ENCODE measurements around the gene KRT80.

The KRT80 gene

DNA sequence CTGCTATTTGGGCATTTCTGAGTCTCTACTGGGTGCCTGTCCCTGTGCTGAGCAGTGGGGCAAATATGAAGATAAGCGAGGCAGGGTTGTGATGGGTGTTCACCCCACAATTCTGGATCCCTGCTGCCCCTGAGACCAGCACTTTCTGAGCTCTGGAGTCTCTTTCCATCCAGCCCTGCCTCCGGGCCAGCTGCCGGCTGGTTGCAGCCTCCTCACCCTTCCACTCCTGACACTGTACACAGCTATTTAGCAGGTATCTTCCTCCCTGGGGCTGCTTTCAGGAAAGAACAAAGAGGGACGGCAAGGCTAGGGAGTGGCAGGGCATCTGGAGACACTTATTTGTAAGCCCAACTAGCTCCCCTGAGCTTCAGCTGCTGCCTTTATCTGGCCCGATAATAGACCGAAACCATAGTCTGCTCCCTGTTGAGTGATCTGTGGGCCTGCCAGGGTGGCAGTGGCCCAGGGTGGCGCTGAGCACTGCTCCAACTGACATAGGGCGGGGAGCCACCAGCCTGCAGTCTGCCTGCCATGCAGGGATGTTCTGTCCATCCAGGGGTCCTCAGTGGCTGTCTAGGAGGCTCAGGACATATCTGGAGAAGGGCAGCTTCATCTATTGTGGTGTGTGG, 7.6 kb upstream of the KRT80 start:
- no peak for DNase-seq

DNA sequence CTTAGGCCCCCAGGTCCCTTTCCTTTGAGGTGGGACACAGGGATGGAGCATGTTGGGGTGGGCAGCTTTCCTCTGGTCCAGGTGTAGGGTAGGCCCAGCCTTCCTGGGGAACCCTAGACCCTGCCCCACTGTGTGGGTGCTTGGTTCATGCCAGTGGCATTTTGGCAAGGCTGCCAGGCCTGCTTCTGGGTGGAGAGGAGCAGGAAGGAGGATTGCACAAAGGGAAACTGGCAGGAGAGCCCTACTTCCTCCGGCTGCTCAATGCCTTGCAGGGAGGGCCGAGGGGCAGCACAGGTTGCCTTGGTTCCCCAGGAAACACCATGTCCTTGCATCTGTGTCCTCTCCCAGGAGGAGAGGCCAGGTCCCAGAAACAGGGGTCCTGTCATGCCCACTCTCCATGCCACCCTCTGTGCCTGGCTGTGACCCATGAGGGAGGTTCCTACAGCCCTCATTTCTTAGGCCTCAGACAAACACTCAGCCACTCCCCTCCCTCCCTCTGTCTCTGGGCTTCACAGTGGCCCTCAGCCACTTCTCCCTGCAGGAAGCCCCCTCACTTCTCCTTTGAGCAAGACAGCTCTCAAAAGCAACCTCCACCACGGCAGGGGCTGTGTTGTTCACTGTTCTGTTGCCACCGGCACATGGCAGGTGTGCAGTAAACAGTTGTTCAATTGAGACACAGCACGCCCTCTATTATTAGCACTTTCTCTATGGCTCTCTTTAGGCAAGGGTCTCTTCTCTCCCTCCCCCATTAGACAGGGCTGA, 6.8 kb upstream of the KRT80 start:
- DNase-seq: peak in 2 of 58 donors; percentile 18 to 41

DNA sequence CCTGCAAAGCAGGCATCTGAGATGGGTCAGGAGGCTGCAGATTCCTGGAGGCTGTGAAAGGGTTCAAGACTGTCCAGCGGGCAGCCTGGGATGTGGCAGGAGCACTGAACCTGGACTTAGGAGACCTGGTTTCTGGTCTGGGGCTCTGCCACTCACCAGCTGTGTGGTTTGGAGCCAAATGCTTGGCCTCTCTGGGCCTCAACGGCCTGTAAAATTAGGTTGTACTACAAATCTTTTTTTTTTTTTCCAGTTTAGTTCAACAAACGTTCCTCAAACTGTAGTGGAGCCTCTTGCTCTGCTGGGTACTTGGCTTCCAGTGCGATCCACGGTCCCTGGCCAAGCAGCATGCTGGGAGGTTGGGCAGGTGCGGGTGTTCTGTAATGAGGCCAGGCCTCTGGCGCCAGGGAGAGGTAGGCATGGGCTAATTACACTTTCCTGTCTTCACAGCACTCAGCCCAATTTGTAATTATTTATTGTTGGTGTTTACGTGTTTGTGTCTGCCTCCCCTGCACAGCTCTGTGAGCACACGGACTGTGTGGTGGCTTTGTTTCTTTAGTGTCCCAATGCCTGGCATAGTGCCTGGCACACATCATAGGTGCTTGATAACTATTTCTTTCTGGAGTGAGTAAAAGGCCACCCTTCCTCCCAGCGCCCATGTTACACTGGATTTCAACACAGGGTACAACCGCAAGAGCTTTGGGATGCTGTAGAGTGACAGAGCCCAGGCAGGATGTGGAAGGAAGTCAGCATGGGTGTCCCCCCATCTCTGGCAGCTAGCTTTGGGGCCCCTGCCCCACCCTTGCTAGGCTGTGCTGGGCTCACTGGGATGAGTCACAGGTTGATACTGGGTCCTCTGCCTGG, 5.8 kb upstream of the KRT80 start:
- peak in 1 of 58 donors; percentile 31 for DNase-seq

DNA sequence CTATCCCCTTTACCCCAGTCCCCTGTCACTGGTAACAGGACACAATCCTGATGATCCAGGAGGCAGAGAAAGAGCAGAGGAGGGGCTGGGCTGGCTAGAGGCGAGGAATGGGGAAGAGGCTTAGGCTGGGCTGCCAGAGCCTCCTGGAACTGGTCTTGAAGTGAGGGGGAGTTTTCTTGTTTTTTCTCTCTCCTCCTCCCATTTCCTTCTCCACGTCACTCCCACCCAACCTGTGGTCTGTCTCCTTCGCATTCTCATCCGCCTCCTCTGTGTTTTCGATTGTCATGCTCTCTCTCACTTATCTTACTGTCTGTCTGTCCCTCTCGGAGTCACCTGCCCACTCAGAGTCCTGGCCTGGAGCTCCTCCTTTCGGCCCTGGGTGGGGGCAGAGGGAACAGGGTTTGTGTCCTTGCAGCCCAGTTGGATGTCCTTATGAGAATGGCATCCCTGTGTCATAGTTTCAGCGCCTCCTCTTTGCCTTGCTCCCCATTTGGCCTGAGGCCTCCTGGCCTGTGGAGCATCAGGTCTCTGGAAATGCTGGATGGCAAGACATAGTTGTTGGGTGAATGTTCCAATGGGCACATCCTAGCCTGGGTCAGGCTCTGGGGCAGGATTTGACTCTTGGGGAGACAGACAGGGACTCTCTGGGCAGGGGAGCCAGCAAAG, 3.4 kb upstream of the KRT80 start:
- no peak for DNase-seq

DNA sequence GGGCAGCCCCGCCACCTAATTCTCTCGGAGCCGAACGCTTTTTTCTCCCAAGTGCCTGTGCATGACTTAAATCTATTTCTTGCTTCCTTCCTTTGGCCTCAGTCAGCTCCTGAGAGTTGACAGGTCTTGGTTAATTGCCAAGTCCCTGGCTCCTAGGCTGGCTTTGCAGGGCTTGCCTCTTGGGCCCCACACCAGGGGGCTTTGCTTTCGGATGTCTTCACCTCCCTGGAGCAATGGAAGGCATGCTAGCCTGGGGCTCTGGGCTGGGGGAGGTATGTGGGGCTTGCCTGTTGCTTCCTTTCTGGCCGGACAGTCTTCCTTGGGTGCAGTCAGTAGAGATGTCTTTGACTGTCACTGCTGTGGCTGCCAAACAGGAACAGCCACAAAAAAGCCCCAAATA, 2.2 kb upstream of the KRT80 start:
- DNase-seq: no peak

DNA sequence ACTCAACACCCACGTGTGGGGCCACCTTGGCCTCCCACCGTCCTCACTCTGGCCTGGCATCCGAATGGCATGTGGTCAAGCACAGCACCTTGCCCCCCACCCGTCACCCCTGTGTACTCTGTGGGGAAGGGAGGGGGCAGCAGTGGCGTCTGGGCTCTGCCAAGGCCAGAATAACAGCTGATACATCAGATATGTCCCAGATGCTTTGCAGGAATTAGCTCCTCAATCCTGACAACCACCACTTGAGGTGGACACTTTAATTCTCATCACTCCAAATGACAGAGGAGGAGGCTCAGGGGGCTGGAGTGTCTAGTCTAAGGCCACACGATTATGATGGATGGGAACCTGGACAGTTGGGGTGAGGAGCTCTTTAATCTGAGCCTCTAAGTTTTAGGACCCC, 1.7 kb upstream of the KRT80 start:
- no peak for DNase-seq

DNA sequence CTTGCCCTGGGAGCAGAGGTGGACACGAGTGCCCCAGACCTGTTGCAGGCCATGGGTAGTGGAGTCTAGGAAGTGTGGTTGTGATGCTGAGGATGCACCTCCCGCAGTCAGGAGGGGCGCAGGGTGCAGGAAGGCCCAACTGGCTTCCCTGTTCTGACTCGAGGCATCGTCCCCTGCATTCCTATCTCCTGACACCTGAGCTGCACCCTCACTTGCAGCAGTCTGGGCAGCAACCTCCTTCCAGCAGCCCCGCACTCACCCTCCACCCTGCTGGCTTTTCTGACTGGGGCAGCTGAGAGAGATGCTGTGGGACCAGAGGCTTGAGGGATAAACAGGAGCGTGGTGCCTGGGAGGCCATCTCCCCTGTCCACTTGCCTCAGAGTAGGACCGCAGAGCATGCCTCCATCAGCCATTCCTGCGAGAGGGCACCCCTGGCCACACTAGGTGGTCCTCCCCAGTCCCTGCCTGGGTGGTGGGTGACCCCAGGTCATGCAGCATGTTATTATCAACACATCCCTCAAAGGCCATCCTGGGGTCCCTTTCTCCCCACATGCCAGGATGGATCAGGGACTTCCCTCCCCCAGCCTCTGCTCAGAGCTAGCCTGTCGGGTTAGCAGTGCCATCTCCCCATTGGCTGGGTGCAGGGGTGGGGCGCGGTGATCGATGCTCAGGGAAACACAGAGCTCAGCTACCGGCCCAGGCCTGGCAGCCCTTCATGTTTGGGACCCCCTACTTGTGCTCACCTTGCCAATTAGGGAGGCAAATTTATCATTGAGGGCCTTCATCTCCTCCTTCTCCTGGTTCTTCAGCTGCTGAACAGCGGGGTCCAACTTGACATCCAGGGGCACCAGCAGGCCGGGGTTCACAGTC, 719 bp downstream of the KRT80 start:
- no peak for DNase-seq

DNA sequence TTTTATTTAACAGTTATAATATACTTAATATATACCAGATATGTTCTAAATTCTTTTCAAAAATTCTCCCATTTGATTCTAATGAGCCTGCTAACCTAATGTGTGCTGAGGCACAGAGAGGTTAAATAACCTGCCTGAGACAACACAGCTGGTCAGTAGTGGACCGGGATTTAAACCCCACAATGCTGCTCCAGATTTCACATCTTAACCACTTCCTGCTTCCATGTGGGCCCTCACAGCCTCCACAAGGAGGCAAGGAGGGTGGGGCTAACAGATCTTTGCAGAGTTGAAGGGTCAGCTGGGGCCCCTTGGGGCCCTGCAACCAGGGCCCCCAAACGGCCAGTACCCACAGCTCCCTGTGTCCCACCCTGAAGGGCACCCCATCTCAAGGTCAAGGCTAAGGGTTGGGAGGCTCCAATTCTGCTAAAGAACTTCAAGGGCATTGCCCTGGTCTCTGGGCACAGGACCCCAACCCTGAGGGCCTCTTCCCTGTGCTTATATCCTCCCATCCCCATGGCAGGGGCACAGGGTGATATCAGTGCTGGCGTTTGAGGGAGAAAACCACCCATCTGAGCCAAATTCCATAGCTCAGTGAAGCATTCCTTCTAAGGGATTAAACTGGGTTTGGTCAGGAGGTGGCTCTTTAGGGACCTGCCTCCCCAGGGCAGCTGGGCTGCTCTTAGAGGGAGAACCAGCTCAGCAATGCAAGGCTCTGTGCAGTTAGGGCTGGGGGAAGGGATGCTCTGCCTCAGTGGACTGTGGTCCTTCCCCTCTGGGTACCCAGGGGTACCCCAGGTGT, 2.2 kb downstream of the KRT80 start:
- no peak for DNase-seq

DNA sequence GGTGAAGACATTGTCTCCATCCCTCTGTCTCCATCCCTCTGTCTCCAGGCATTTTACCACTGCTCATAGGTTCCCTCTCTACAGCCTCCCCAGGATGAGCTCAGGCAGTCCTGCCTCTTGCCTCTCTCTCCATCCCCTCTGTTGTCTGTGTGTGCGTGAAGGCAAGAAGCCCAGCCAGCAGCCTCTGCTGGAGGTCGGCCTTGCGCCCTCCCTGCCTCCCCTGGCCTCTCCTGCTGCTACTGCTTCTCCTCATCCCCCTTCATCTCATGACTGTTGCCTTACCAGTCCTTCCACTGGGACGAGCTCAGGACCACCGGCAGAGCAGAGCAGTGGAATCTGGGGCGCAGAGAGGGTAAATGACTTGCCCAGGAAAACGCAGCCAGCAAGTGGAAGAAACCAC, 3.2 kb downstream of the KRT80 start:
- DNase-seq: no peak

DNA sequence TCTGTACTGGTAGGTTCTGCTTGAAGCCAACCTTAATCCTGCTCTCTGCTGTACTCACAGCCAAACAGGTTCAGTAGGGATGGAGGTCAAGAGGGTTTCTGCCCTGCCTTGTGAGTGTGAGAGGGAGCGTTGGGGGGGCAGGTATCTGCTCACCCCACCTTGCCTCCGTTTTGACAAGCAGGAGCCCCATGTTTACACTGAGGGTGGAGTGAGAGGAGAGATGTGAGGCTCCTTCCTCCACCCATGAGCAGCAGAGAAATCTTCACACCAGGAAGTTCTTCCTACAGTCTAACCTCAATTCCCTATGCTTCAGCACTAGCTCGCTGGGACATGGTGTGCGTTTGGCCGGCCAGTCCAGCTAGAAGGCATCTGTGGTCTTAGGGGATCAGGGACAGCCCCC, 4.2 kb downstream of the KRT80 start:
- no peak for DNase-seq

DNA sequence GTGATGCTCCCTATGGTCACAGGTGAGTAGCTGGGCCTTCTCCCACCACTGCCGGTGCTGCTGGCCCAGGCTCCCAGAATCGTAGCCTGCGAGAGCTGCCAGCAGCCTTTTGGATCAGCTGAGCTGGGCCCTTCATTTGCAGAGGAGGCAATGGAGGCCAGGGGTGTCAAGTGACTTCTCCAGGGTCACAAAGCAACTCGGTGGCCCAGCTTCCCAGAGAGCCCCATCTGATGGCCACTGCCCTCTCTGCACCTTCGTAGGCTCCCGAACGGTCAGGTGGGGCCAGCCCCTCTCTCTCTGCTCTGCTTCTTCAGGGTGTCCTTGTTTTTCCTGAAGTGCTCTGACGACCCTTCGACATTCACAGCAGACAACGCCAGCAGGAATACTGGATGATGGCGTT, 4.6 kb downstream of the KRT80 start:
- DNase-seq: no peak

DNA sequence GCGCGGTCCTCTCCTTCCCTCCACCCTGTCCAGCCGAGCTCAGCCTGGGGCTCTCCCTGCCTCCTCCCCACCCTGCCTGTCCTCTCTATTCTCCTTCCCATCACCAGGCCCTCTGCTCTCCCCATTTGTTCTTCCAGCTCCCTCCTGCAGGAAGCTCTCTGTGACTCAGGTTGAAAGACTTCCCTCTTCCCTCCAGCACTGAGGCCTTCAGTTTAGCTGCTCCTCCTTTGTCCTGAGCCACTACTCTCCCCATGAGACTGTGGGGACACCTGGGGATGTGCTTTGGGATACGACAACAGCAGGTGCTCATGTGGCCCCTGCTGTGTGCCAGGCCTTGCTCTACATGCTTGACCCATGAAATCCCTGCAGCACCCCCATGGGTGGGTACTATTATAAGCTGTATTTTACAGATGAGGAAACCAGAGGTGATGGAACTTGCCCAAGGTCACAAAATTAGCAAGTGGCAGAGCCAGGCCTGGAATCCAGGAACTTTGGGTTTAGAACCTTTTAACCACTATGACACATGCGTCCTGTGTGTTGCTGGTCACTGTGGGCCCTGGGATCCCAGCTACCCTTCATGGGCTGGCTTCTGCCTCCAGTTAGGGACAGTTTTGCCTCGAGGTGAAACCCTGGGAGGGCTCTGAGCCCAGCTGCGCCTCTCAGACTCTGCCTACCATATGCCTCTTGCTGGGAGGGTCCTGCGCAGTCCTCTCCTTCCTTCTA, 5.5 kb downstream of the KRT80 start:
- no peak for DNase-seq

DNA sequence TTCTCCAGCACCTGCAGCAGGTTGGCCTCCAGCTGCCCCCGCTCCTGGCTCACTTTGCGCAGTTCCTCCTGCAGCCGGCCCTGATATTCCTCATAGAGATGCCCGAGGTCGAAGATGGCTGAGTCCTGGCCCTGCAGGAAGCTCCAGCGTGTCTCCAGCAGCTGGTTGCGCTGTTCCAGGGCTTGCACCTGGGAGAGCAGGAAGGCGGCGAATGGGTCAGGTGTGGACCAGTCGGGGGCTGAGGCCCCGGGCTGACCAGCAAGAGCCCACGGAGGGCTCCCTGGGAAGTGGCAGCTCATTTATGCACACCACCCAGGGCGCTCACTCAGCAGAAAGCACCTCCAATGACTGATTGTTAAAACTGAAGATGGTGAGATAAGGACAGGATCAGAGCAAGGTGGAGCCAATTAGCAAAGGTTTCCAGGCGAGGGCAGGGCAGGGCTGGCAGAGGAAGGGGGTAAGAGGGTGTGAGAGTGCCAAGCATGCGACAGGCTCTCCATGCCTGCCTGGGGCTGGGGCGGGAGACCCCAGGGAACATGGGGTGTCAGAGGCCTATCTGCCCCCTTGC, 6.3 kb downstream of the KRT80 start:
- DNase-seq: no peak

DNA sequence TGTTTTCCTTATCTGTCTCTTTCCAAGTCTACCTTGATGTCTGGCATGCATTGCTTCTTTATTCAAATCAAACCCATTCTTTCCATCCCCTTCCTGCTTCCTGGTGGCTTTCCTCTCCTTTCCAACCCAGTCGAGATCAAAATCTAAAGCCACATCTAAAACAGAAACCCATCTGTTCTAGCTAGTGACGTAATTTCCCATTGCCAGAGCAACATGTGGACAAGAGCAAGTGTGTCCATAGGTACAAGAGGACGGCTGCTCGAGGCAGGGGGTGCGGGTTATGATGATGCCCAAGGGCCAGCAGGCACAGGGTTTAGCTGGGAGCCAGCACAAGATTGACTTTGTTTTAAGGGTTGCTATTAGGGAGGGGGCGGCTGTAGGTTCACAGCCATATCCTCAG, 7.0 kb downstream of the KRT80 start:
- no peak for DNase-seq

DNA sequence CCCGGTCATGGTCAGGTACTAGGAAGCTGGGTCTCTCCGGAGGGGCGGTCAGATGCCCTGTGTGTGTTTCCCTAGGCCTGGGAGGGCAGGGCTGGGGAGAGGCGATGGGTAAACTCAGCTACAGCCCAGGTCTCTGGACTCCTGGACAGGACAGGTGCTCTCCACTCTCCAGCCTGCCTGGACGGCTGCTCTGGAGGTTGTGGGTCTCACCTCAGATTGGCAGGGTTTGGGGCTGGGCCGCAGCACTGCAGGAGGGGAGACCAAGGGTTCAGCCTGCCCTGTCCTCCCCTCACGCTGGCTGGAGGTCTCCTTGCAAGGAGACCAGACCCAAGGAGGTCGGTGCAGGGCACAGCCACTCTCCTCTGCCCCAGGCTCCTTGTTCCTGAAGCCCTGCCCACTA, 7.8 kb downstream of the KRT80 start:
- no peak for DNase-seq

DNA sequence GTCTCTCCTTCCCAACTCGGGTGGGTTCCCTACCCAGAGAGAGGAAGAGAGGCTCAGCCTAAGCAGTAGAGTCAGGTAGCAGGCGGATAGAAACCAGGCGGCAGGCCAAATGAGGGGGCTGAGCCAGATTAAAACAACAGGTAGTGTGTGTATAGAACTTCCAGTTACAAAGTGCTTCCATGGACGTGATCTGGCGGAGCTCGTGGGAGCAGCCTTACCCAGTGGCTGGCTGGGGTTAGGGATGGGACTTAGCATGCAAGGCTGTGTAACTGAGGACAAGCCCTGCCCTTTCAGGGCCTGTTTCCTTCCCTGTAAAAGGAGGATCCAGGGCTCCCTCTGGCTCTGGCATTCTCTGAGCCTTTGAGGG, 8.3 kb downstream of the KRT80 start:
- peak in 2 of 58 donors; percentile 12 to 26 for DNase-seq

DNA sequence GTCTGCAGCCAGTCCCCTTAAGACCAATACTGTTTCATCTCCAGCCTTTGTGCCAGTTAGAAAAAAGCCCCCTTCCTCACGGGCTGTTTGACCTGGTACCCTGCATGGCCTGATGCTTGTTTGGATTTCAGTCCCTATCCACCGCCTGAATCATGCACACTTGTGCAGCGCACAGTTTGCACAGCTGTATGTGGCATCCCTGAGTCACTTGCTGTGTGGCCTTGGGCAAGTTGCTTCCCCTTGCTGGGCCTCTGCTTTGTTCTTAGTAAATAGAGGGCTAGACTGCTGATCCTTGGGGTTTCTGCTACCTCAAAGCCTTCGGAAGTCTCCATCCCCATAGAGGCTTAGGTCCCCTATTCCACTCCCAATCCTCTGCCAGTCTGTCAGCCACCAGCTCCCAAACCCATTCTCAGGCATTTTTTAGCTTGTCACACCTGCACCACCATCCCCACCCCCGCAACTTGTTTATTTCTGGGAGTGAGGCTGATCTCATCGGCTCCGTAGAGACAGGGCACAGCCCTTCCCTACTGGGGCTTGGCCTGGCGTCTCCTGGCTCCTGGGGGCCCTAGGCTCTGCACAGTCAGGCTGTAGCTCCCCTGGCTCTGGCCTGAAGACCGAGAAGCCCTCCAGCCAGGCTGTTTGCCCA, 8.8 kb downstream of the KRT80 start:
- DNase-seq: peak in 1 of 58 donors; percentile 19

DNA sequence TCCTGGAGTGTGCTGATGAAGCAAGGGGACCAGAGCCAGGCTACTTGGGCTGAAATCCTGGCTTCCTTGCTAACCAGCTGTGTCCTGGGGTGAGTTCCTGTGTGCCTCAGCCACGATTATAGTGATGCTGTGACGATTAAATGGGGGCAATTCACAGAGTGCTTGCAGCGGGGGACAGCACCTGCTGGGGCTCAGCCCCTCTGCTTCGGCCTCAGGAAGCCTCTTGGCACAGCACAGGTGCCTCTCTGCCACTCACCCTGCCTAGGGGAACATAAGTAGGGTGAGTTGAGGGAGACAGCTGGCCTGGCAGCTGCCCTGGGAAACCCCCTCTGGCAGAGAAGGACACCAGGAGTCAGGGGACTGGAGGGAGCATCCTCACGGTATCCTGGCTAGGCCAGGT, 9.4 kb downstream of the KRT80 start:
- DNase-seq: no peak
